BLaER1 treated with 17β-estradiol and CSF1 and Interleukin-3, amounts not matched to agents 10 nM and 100 nM (cell line): ENCODE results near the gene CBX7.

Experiments used
- H3K27ac ChIP-seq, 11 experiments: shearing (Covaris generic); formaldehyde crosslinking; 2 replicates each; pipeline ENCODE4 v1.8.1; 2022
- H3K27me3 ChIP-seq, 11 experiments: shearing (Covaris generic); formaldehyde crosslinking; 2 replicates each; pipeline ENCODE4 v1.8.1; 2022
- H3K36me3 ChIP-seq, 11 experiments: shearing (Covaris generic); formaldehyde crosslinking; 2 replicates each; pipeline ENCODE4 v1.8.1; 2022
- H3K4me1 ChIP-seq, 10 experiments: shearing (Covaris generic); formaldehyde crosslinking; 2 replicates each; pipeline ENCODE4 v1.8.1; 2022
- H3K4me2 ChIP-seq, 11 experiments: shearing (Covaris generic); formaldehyde crosslinking; 2 replicates each; pipeline ENCODE4 v1.8.1; 2022
- H3K4me3 ChIP-seq, 10 experiments: shearing (Covaris generic); formaldehyde crosslinking; 2 replicates each; pipeline ENCODE4 v1.8.1; 2022
- H3K9ac ChIP-seq, 11 experiments: shearing (Covaris generic); formaldehyde crosslinking; 2 replicates each; pipeline ENCODE4 v1.8.1; 2022
- H3K9me3 ChIP-seq, 11 experiments: shearing (Covaris generic); formaldehyde crosslinking; replicated peaks in 1 of 11; 2 replicates each; pipeline ENCODE4 v1.8.1; 2022
- H4K20me1 ChIP-seq, 11 experiments: shearing (Covaris generic); formaldehyde crosslinking; 2 replicates each; pipeline ENCODE4 v1.8.1; 2022
- Cebpa-rat ChIP-seq, 11 experiments: shearing (Covaris generic); IDR thresholded peaks; 2 replicates each; pipeline ENCODE4 v1.8.1; 2022

CBX7 gene

GRCh38 chr22:39088685-39089032 is 63.8 kb downstream of the CBX7 start:
- Histone ChIP-seq H3K9ac (no peak overlapping the region), H3K27me3 (no peaks in the 10 kb centered on the region), H3K27ac (no peak overlapping the region), H3K4me3 (no peak overlapping the region), H3K9me3 (no peaks in the 10 kb centered on the region), H3K4me1 (peaks cover 27 to 46% (median 38%) of the 10 kb centered on the region in 10 experiments), H3K4me2 (no peak overlapping the region), H3K36me3 (peaks cover 0 to 12% (median 0%) of the 10 kb centered on the region in 11 experiments; a peak in 4 of 22 replicates), H4K20me1 (no peaks in the 10 kb centered on the region)
- TF ChIP-seq Cebpa-rat (IDR thresholded peaks at IDR 0.05) = no peak

GRCh38 chr22:39087881-39088684 is 64.4 kb downstream of the CBX7 start:
- Histone ChIP-seq H3K36me3 (peaks cover 0 to 12% (median 0%) of the 10 kb centered on the region in 11 experiments; a peak in 4 of 22 replicates), H3K4me1 (peaks cover 26 to 49% (median 39%) of the 10 kb centered on the region in 10 experiments), H4K20me1 (no peaks in the 10 kb centered on the region), H3K4me3 (no peak overlapping the region), H3K9me3 (no peaks in the 10 kb centered on the region), H3K9ac (no peak overlapping the region), H3K27ac (no peak overlapping the region), H3K27me3 (no peaks in the 10 kb centered on the region), H3K4me2 (no peak overlapping the region)
- no peak for TF ChIP-seq Cebpa-rat (IDR thresholded peaks at IDR 0.05)

GRCh38 chr22:39087098-39087497 is 65.4 kb downstream of the CBX7 start:
- Histone ChIP-seq H3K4me3 (no peak overlapping the region), H3K4me1 (peaks cover 17 to 44% (median 33%) of the 10 kb centered on the region in 10 experiments), H3K36me3 (peaks cover 0 to 16% (median under 1%) of the 10 kb centered on the region in 11 experiments; a peak in 8 of 22 replicates), H3K4me2 (no peak overlapping the region), H3K27ac (no peak overlapping the region), H3K9ac (no peak overlapping the region), H3K9me3 (no peaks in the 10 kb centered on the region), H3K27me3 (no peaks in the 10 kb centered on the region), H4K20me1 (0 out of 22 replicates have a peak, but pooled peaks cover 0 to 2% (median 0%) of the 10 kb centered on the region in 11 experiments)
- no peak for TF ChIP-seq Cebpa-rat (IDR thresholded peaks at IDR 0.05)

- Histone ChIP-seq H3K27ac (no peak overlapping the region), H3K9me3 (no peaks in the 10 kb centered on the region), H4K20me1 (0 out of 22 replicates have a peak, but pooled peaks cover 0 to 10% (median 0%) of the 10 kb centered on the region in 11 experiments), H3K36me3 (peaks cover 4 to 39% (median 14%) of the 10 kb centered on the region in 11 experiments; a peak in 16 of 22 replicates), H3K9ac (no peak overlapping the region), H3K4me1 (peaks cover 0 to 39% (median 19%) of the 10 kb centered on the region in 10 experiments; a peak in 18 of 20 replicates), H3K27me3 (no peaks in the 10 kb centered on the region), H3K4me3 (no peak overlapping the region), H3K4me2 (no peak overlapping the region)
- TF ChIP-seq Cebpa-rat (IDR thresholded peaks at IDR 0.05) = no peak
These were observed 67.8 kb downstream of the CBX7 start for GRCh38 chr22:39084666-39085065.

DNA sequence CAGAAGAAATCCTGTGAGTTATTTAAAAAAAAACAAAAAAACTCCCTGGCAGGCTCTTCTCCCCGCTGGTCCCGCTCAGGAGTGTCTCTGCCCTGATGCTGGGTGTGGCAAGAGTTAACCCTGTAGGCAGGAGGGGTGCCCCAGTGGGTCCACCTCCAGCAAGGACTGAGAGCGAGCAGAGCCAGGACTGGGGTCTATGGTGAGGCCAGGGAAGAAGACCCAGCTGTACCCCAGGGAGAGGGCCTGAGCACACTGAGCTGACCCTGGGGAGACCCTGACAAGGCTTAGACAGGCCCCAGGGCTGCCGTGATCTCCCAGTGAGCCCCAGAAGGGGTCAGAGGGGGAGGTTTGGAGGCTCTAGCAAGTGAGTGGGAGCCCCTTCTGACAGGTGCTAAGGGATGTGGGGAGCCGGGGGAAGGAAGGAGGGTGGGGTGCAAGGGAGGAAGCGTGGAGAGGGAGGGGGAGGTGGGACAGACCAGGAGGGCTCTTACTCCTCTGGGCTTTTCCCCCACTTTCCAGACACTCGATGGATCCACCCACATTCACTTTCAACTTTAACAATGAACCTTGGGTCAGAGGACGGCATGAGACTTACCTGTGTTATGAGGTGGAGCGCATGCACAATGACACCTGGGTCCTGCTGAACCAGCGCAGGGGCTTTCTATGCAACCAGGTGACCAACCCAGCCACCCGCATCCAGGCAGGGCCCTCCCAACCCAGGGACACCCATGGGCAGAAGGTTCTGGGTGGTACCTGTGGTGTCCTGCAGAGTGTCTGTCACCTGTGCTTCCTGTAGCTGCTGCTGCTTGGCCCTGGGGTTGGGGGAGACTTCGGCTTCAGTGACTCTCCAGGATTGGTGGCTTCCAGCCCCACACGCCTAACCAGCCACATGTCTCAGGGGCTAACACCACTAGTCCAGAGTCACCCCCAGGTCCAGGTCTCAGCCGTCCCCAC is 69.0 kb downstream of the CBX7 start:
- H3K27ac ChIP-seq = no peak overlapping the region
- no peak for TF ChIP-seq Cebpa-rat (IDR thresholded peaks at IDR 0.05)
- H3K4me3 ChIP-seq = no peak overlapping the region
- H3K4me2 ChIP-seq = peak overlapping the region in 4 of 11 experiments; percentile 6 to 32 (median 18); a peak in 4 of 22 replicates
- H3K27me3 ChIP-seq = no peaks in the 10 kb centered on the region
- peaks cover 6 to 40% (median 14%) of the 10 kb centered on the region in 11 experiments; a peak in 16 of 22 replicates for H3K36me3 ChIP-seq
- no peaks in the 10 kb centered on the region for H3K9me3 ChIP-seq
- peaks cover 3 to 36% (median 19%) of the 10 kb centered on the region in 10 experiments for H3K4me1 ChIP-seq
- 0 out of 22 replicates have a peak, but pooled peaks cover 0 to 10% (median 0%) of the 10 kb centered on the region in 11 experiments for H4K20me1 ChIP-seq
- no peak overlapping the region for H3K9ac ChIP-seq

DNA sequence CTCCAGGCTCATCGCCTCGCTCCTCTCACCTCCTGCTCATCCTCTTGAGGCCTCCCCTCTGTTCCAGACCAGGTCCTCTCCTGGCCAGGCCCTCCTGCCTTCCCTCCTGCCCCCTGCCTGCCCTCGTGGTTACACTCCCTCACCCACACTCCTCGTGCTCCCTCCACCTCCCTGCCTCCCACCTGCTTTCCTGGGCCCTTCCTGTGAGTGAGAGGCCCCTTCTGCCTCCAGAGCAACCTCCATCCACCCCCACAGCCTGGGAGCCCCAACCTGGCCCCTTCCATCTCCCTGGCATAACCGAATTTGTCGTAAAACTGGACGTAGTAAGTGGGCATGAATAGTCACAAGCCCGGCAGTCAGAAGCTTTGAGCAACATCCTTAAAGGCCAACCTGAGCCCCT is 70.9 kb downstream of the CBX7 start:
- peak overlapping the region in 1 of 11 experiments; percentile 7; a peak in 1 of 22 replicates for H3K4me2 ChIP-seq
- peaks cover 6 to 40% (median 14%) of the 10 kb centered on the region in 11 experiments; a peak in 16 of 22 replicates for H3K36me3 ChIP-seq
- 0 out of 22 replicates have a peak, but pooled peaks cover 0 to 10% (median 0%) of the 10 kb centered on the region in 11 experiments for H4K20me1 ChIP-seq
- H3K4me3 ChIP-seq = no peak overlapping the region
- H3K9ac ChIP-seq = peak overlapping the region in 2 of 11 experiments; percentile 19 to 32; a peak in 1 of 22 replicates
- no peaks in the 10 kb centered on the region for H3K9me3 ChIP-seq
- no peaks in the 10 kb centered on the region for H3K27me3 ChIP-seq
- peaks cover 13 to 43% (median 27%) of the 10 kb centered on the region in 10 experiments for H3K4me1 ChIP-seq
- H3K27ac ChIP-seq = no peak overlapping the region
- TF ChIP-seq Cebpa-rat (IDR thresholded peaks at IDR 0.05) = no peak

- Histone ChIP-seq H3K9me3 (no peaks in the 10 kb centered on the region), H4K20me1 (0 out of 22 replicates have a peak, but pooled peaks cover 0 to 10% (median 0%) of the 10 kb centered on the region in 11 experiments), H3K4me1 (peaks cover 13 to 49% (median 32%) of the 10 kb centered on the region in 10 experiments), H3K9ac (0 out of 22 replicates have a peak overlapping the region, but pooled peaks of 2 of the 11 experiments have one; percentile 19 to 32), H3K27me3 (no peaks in the 10 kb centered on the region), H3K27ac (no peak overlapping the region), H3K36me3 (peaks cover 6 to 40% (median 14%) of the 10 kb centered on the region in 11 experiments; a peak in 16 of 22 replicates), H3K4me3 (no peak overlapping the region), H3K4me2 (peak overlapping the region in 2 of 11 experiments; percentile 7 to 12; a peak in 2 of 22 replicates)
- TF ChIP-seq Cebpa-rat (IDR thresholded peaks at IDR 0.05) = no peak
These were observed 71.5 kb downstream of the CBX7 start for GRCh38 chr22:39081016-39081415.
